Activated T-cell treated with anti-CD3 and anti-CD28 coated beads, Interleukin-2, amount 50 U/mL, for 72 hours (primary cell): ENCODE measurements around the gene CUL4A. TPM values are rescaled to one million over a fixed set of nuclear protein-coding genes. Genes with fewer than 3 reads are reported as not detected.

Experiments used
- ATAC-seq, 2 donors: fragments of 150-1000 bp; cut with Tn5 transposase; replicated peaks in 1 of 2; 2 replicates each; pipeline ENCODE4 v1.10.0; 2021; ENCODE audit warnings: moderate library complexity in 2 of 2, mild to moderate bottlenecking in 1 of 2
- DNase-seq, 2 donors: peaks; one replicate each; pipeline ENCODE4 v3.0.0; 2021 to 2022; ENCODE audit warnings: mixed read lengths in 1 of 2
- H3K27ac Mint-ChIP-seq: one replicate; pipeline ENCODE4 v1.8.0; 2022; ENCODE audit warnings: mild to moderate bottlenecking, moderate library complexity, mixed read lengths
- H3K27me3 Mint-ChIP-seq: one replicate; pipeline ENCODE4 v1.8.0; 2022; ENCODE audit warnings: low read depth, mixed read lengths
- H3K36me3 Mint-ChIP-seq, 2 donors: one replicate each; pipeline ENCODE4 v1.8.0; 2022; ENCODE audit warnings: mixed read lengths in 2 of 2, mild to moderate bottlenecking in 1 of 2; ENCODE audit not compliant: insufficient read depth in 2 of 2
- H3K4me1 Mint-ChIP-seq: one replicate; pipeline ENCODE4 v1.8.0; 2022; ENCODE audit warnings: low read depth, mixed read lengths
- H3K4me3 Mint-ChIP-seq, 2 donors: one replicate each; pipeline ENCODE4 v1.8.0; 2022; ENCODE audit warnings: mild to moderate bottlenecking in 2 of 2, mixed read lengths in 2 of 2, moderate library complexity in 2 of 2
- H3K9me3 Mint-ChIP-seq, 2 donors: one replicate each; pipeline ENCODE4 v1.8.0; 2022; ENCODE audit warnings: mixed read lengths in 2 of 2
- total RNA-seq, 2 donors: library from RNA; stranded (reverse); gene quantifications; one replicate each; pipeline ENCODE4 v1.2.3, GENCODE V29; 2022

Gene CUL4A
- total RNA-seq, 2 donors from 2014 or later: 71.4 to 82.1 TPM

DNA sequence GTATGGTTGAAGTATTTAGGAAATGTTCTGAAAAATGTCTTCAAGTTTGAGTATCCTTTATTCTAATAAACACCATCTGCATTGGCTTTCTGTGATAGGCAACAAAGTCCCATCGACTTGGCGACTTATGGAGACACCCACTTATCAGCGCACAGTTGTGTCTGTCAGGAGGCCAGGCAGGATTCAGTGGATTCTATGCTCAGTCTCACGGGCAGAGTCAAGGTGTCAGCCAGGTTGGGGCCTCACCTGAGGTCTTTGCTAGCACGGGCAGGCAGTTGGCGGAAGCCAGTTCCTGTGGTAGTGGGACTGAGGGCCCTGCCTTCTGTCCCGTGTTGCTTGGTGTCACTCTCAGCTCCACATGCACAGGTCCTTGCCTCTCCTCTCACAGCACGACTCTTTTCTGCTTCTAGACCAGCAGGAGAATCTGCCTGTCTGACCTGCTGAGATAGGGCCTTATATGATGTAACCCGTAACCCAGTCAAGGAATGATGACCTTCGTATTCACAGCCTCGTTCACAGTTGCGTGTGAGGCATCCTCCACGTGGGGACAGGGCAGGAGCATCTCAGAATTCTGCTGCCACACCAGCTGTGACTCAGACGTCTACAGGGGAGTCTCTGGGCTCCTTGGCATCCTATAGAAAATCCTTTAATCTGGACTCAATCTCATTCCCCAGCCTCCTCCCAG is 10.0 kb downstream of the CUL4A start:
- no peak for DNase-seq
- no peak overlapping the region for H3K4me3 Mint-ChIP-seq
- H3K36me3 Mint-ChIP-seq: peaks cover 2 to 21% of the 10 kb centered on the region in 2 donors

DNA sequence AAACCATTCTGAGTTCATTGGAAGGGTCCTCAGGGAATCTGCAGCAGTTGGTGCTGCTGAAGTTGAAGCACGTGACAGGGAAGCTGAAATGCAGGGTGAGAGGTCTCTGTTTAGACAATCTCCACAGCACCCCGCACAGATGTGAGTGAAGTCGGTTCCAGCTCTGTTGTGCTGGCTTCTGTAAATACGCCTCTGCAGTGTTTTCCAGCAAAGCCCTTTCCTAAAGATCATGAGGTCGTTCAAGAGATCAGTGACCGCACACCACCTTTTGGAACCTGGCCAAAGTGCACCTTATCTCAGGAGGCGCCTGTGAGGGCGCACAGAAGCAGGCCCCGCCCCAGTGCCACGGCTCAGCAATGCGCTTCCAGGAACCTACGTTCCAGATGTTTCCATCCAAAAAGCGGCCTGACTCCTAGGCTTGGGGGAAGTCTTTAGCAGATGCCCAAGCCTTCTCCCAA is 10.8 kb downstream of the CUL4A start:
- no peak overlapping the region for H3K27ac Mint-ChIP-seq
- no peak for DNase-seq
- H3K27me3 Mint-ChIP-seq: no peaks in the 10 kb centered on the region
- peaks cover 7% of the 10 kb centered on the region for H3K4me1 Mint-ChIP-seq
- H3K4me3 Mint-ChIP-seq: no peak overlapping the region
- no peak for ATAC-seq
- peaks cover 2 to 25% of the 10 kb centered on the region in 2 donors for H3K36me3 Mint-ChIP-seq
- H3K9me3 Mint-ChIP-seq: no peaks in the 10 kb centered on the region

More for the DNA sequence above, 10.0 kb downstream of the CUL4A start:
- Mint-ChIP-seq H3K27ac (peak overlapping the region; percentile 1), H3K27me3 (no peaks in the 10 kb centered on the region), H3K9me3 (no peaks in the 10 kb centered on the region), H3K4me1 (peaks cover 7% of the 10 kb centered on the region)
- ATAC-seq: no peak

GRCh38 chr13:113220877-113221276 is 11.5 kb downstream of the CUL4A start:
- H3K27ac Mint-ChIP-seq: no peak overlapping the region
- no peak for ATAC-seq
- no peak overlapping the region for H3K4me3 Mint-ChIP-seq
- H3K36me3 Mint-ChIP-seq: peaks cover 2 to 25% of the 10 kb centered on the region in 2 donors
- DNase-seq: no peak
- no peaks in the 10 kb centered on the region for H3K27me3 Mint-ChIP-seq
- no peaks in the 10 kb centered on the region for H3K9me3 Mint-ChIP-seq
- peaks cover 7% of the 10 kb centered on the region for H3K4me1 Mint-ChIP-seq

- Mint-ChIP-seq H3K36me3 (peaks cover 5 to 26% of the 10 kb centered on the region in 2 donors), H3K27me3 (no peaks in the 10 kb centered on the region), H3K9me3 (no peaks in the 10 kb centered on the region), H3K4me1 (peaks cover 7% of the 10 kb centered on the region), H3K27ac (no peak overlapping the region), H3K4me3 (no peak overlapping the region)
- ATAC-seq (no peak), DNase-seq (no peak)
Observed at GRCh38 chr13:113223070-113223469, 13.7 kb downstream of the CUL4A start.

DNA sequence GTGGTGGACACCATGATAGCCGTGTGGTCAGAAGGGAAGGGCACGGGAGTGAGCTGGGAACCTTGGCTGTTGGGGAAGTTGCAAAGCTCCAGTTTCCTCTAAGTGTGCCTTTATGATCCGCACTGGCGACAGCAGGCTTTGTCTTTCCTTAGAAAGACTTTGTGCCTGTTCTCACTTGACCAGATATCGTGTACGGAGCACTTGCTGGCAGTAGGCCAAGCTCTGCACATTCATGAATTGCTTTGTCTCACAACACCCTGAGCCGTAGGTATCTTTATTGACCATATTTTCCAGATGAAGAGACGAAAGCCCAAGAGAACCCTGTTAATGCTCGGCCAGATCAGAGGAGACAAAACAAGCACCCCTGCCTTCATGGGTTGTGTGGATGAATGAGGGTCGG is 15.1 kb downstream of the CUL4A start:
- ATAC-seq: no peak
- no peak for DNase-seq
- Mint-ChIP-seq H3K36me3 (peaks cover 5 to 29% of the 10 kb centered on the region in 2 donors), H3K4me1 (peaks cover 7% of the 10 kb centered on the region), H3K9me3 (no peaks in the 10 kb centered on the region), H3K27ac (no peak overlapping the region), H3K4me3 (no peak overlapping the region), H3K27me3 (no peaks in the 10 kb centered on the region)

- peaks cover 5 to 30% of the 10 kb centered on the region in 2 donors for H3K36me3 Mint-ChIP-seq
- H3K4me3 Mint-ChIP-seq: no peak overlapping the region
- ATAC-seq (no peak), DNase-seq (no peak)
- no peak overlapping the region for H3K27ac Mint-ChIP-seq
- no peaks in the 10 kb centered on the region for H3K27me3 Mint-ChIP-seq
- H3K9me3 Mint-ChIP-seq: no peaks in the 10 kb centered on the region
- peaks cover 7% of the 10 kb centered on the region for H3K4me1 Mint-ChIP-seq
Observed at GRCh38 chr13:113225515-113225914, 16.1 kb downstream of the CUL4A start.

DNA sequence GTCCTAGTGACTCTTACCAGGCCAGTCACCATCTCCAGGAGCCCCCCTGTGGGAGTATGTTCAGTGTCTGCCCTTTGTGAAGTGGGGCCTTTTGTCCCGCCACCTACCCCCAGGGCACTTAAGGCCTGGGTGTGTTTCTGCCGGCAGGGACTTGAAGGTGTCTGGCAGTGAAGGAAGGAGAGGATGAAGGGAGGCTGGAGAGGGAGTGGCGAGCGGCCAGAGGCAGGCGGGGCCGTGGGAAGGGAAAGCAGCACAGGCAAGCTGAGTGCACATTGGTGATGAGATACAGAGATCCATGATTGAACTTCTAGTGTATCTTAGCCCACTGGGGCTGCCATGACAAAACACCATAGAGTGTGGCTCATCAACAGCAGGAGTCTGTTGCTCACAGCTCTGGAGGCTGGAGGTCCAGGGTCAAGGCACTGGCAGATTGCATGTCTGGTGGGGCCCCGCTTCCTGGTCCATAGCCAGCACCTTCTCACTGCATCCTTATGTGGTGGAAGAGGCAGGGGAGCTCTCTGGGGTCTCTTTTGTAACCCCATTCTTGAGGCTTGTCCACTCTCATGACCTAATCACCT is 17.5 kb downstream of the CUL4A start:
- no peaks in the 10 kb centered on the region for H3K27me3 Mint-ChIP-seq
- H3K4me3 Mint-ChIP-seq: no peak overlapping the region
- peaks cover 5 to 30% of the 10 kb centered on the region in 2 donors for H3K36me3 Mint-ChIP-seq
- H3K9me3 Mint-ChIP-seq: no peaks in the 10 kb centered on the region
- no peak for DNase-seq
- H3K27ac Mint-ChIP-seq: no peak overlapping the region
- ATAC-seq: no peak
- peaks cover 3% of the 10 kb centered on the region for H3K4me1 Mint-ChIP-seq

- Mint-ChIP-seq H3K4me1 (no peaks in the 10 kb centered on the region), H3K36me3 (peaks cover 3 to 23% of the 10 kb centered on the region in 2 donors), H3K27me3 (no peaks in the 10 kb centered on the region), H3K4me3 (no peak overlapping the region), H3K9me3 (no peaks in the 10 kb centered on the region), H3K27ac (no peak overlapping the region)
- DNase-seq (no peak), ATAC-seq (no peak)
Observed at GRCh38 chr13:113229161-113229560, 19.7 kb downstream of the CUL4A start.

- peaks cover 3 to 17% of the 10 kb centered on the region in 2 donors for H3K36me3 Mint-ChIP-seq
Observed at GRCh38 chr13:113229791-113230190, 20.4 kb downstream of the CUL4A start.

GRCh38 chr13:113231306-113232207 is 22.1 kb downstream of the CUL4A start:
- H3K27ac Mint-ChIP-seq: no peak overlapping the region
- no peak for DNase-seq
- H3K4me3 Mint-ChIP-seq: no peak overlapping the region
- peaks cover 4% of the 10 kb centered on the region for H3K4me1 Mint-ChIP-seq
- no peaks in the 10 kb centered on the region for H3K9me3 Mint-ChIP-seq
- H3K27me3 Mint-ChIP-seq: no peaks in the 10 kb centered on the region
- H3K36me3 Mint-ChIP-seq: peaks cover 2 to 24% of the 10 kb centered on the region in 2 donors
- no peak for ATAC-seq

More at GRCh38 chr13:113229791-113230190, 20.4 kb downstream of the CUL4A start:
- DNase-seq (no peak), ATAC-seq (no peak)
- H3K27ac Mint-ChIP-seq: no peak overlapping the region
- no peaks in the 10 kb centered on the region for H3K9me3 Mint-ChIP-seq
- H3K4me1 Mint-ChIP-seq: no peaks in the 10 kb centered on the region
- H3K4me3 Mint-ChIP-seq: no peak overlapping the region
- H3K27me3 Mint-ChIP-seq: no peaks in the 10 kb centered on the region

DNA sequence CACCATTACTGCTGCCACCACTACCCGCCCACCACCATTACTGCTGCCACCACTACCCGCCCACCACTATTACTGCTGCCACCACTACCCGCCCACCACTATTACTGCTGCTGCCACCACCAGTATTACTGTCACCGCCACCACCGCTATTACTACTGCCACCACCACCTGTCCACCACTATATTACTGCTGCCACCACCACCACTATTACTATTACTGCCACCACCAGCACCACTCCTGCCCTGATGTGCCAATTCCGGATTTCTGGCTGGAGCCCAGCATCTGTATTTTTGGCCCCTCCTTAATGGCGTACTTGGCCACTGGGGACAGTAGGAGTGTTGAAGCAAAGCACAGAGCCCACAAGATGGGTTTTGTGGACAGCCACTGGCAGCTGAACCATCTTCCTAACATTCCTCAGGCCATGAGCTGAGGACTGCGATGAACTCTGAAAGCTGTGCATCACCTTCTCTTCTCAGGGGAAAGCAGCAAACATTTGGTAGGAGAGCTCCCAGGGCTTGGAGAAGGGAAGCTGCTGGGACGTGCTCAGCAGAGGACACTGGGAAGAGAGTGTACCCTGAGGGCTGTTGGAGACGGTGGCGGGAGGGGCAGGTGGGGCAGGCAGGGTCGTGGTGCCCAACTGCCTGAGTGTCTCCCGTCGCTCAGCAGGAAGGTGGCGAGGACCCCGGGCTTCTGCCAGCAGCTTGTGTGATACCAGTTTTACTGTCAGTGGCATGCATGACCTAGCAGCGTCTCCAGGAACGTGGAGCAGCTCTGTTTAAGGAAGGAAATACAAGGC is 23.0 kb downstream of the CUL4A start:
- Mint-ChIP-seq H3K4me1 (peaks cover 4% of the 10 kb centered on the region), H3K9me3 (no peaks in the 10 kb centered on the region), H3K27me3 (no peaks in the 10 kb centered on the region), H3K36me3 (peaks cover 2 to 24% of the 10 kb centered on the region in 2 donors), H3K27ac (no peak overlapping the region), H3K4me3 (no peak overlapping the region)
- no peak for ATAC-seq
- no peak for DNase-seq

DNA sequence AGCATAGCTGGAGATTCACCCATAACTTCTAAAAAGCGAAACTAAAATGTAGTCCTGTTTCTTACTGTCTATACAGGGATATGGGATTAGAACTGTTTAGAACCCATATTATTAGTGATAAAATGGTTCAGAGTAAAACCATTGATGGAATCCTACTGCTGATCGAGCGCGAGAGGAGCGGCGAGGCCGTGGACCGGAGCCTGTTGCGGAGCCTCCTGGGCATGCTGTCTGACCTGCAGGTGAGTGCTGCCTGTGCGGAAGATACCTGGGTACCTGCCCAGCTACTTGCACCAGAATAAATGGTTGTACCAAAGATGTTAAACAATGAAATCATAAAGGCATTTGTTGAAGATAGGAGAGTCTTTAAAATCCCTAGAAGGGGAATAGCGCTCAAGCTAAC is 23.7 kb downstream of the CUL4A start:
- ATAC-seq: no peak
- Mint-ChIP-seq H3K27me3 (no peaks in the 10 kb centered on the region), H3K9me3 (no peaks in the 10 kb centered on the region), H3K4me3 (no peak overlapping the region), H3K36me3 (peaks cover 2 to 23% of the 10 kb centered on the region in 2 donors), H3K27ac (no peak overlapping the region), H3K4me1 (peaks cover 4% of the 10 kb centered on the region)
- no peak for DNase-seq
